ENCODE data around the gene ANKRD52. TPM values are rescaled to one million over a fixed set of nuclear protein-coding genes. Genes with fewer than 3 reads are reported as not detected.

Gene ANKRD52
- total RNA-seq, 1 experiment from 2014 or later, result 67.5 TPM

- ChIA-PET CTCF (interaction anchor here (0.5 kb wide), 1 partner anchor 36 kb away, joined by 3 read pairs; no protein-coding TSS in a partner anchor), POLR2A (no interaction called here)
- in situ Hi-C loops (cut with HindIII; ENCODE audit: low pct_unique_long_range_greater_than_20kb, low sequenced_read_pairs), result no loop called here
- no peak for TF ChIP-seq SIN3A (IDR thresholded peaks at IDR 0.05; ENCODE audit: borderline replicate concordance, insufficient read depth, low read depth, low read length)
- TF ChIP-seq REST (IDR thresholded peaks at IDR 0.05; ENCODE audit: insufficient read depth in 1 of 2, low read depth in 2 of 2, low read length in 1 of 2), result no peak
- TF ChIP-seq, protein P1, sequence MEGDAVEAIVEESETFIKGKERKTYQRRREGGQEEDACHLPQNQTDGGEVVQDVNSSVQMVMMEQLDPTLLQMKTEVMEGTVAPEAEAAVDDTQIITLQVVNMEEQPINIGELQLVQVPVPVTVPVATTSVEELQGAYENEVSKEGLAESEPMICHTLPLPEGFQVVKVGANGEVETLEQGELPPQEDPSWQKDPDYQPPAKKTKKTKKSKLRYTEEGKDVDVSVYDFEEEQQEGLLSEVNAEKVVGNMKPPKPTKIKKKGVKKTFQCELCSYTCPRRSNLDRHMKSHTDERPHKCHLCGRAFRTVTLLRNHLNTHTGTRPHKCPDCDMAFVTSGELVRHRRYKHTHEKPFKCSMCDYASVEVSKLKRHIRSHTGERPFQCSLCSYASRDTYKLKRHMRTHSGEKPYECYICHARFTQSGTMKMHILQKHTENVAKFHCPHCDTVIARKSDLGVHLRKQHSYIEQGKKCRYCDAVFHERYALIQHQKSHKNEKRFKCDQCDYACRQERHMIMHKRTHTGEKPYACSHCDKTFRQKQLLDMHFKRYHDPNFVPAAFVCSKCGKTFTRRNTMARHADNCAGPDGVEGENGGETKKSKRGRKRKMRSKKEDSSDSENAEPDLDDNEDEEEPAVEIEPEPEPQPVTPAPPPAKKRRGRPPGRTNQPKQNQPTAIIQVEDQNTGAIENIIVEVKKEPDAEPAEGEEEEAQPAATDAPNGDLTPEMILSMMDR (IDR thresholded peaks at IDR 0.05), result no peak
- TF ChIP-seq TCF7L2 (IDR thresholded peaks at IDR 0.05; ENCODE audit: low read depth, low read length), result no peak
- no peak overlapping the region for H3K27ac ChIP-seq (ENCODE audit: low read length)
- intact Hi-C loops (cut with micrococcal nuclease; ENCODE audit: unreplicated experiment), result no loop called here
- no peaks in the 10 kb centered on the region for H3K27me3 ChIP-seq (ENCODE audit: control insufficient read depth, insufficient read depth, low read length)
- no peaks in the 10 kb centered on the region for H3K4me1 ChIP-seq (ENCODE audit: control insufficient read depth, insufficient read depth, low read length)
- H3K9me3 ChIP-seq (ENCODE audit: control insufficient read depth, insufficient read depth, low read depth, low read length), result no peaks in the 10 kb centered on the region
- H3K4me3 ChIP-seq (ENCODE audit: low read depth in 2 of 2, low read length in 2 of 2), result no peak overlapping the region
- DNase-seq (ENCODE audit: low read depth, low spot score) (no peak), ATAC-seq (no peak)
- H3K36me3 ChIP-seq (ENCODE audit: control insufficient read depth, insufficient read depth, low read length), result peaks cover 14% of the 10 kb centered on the region
- BruUV-seq (replicated peaks), result no TSS peak
These were observed 13.7 kb downstream of the ANKRD52 start for GRCh38 chr12:56244494-56244893.

- Histone ChIP-seq H3K27ac (ENCODE audit: low read length) (no peak overlapping the region), H3K27me3 (ENCODE audit: control insufficient read depth, insufficient read depth, low read length) (no peaks in the 10 kb centered on the region), H3K4me3 (ENCODE audit: low read depth in 2 of 2, low read length in 2 of 2) (no peak overlapping the region), H3K36me3 (ENCODE audit: control insufficient read depth, insufficient read depth, low read length) (peaks cover 10% of the 10 kb centered on the region), H3K4me1 (ENCODE audit: control insufficient read depth, insufficient read depth, low read length) (no peaks in the 10 kb centered on the region), H3K9me3 (ENCODE audit: control insufficient read depth, insufficient read depth, low read depth, low read length) (no peaks in the 10 kb centered on the region)
- TF ChIP-seq, protein P1 (IDR thresholded peaks at IDR 0.05), result no peak
- no peak for TF ChIP-seq POLR2AphosphoS5 (IDR thresholded peaks at IDR 0.05; ENCODE audit: low read depth, low read length)
- no peak for TF ChIP-seq REST (IDR thresholded peaks at IDR 0.05; ENCODE audit: insufficient read depth in 1 of 2, low read depth in 2 of 2, low read length in 1 of 2)
- TF ChIP-seq TCF7L2 (IDR thresholded peaks at IDR 0.05; ENCODE audit: low read depth, low read length), result no peak
- no peak for TF ChIP-seq SIN3A (IDR thresholded peaks at IDR 0.05; ENCODE audit: borderline replicate concordance, insufficient read depth, low read depth, low read length)
- no TSS peak for BruUV-seq (replicated peaks)
- in situ Hi-C loops (cut with HindIII; ENCODE audit: low pct_unique_long_range_greater_than_20kb, low sequenced_read_pairs) (no loop called here), intact Hi-C loops (cut with micrococcal nuclease; ENCODE audit: unreplicated experiment) (no loop called here)
- ATAC-seq, result no peak
- POLR2A ChIA-PET, result no interaction called here
- DNase-seq (ENCODE audit: low read depth, low spot score), result no peak
- CTCF ChIA-PET, result no interaction called here
These were observed 14.4 kb downstream of the ANKRD52 start for GRCh38 chr12:56243731-56244181.
